ENCODE measurements around the gene STXBP1.

Gene STXBP1

DNA sequence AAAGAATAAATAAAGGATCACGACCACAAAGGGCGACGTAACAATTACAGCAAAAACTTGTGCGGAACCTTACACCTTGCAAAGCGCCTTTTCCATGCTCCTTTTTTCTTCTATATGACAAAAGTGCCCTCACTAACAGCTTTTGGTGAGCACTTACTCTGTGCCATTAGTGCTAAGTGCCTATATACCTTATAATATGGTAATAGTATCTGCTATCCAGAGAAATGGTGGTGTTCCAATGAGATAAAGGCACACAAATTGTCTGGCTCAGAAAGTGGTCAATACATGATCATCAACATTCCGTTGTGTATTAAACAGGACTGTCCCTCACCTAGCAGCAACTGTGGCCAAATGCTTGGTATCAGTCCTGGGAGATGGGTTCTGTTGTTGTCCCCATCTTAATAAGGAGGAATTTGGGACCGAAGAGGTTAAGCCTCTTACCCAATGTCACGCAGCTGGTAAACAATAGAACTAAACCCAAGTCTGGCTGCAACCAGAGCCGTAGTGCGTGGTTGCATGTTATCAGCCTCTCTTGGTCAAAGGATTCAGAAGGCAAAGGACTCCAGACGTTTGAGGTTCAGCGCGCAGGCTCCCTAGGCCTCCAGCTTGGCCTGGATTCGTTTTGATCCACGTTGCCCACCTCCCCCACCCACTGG, 123.6 kb downstream of the STXBP1 start:
- no peak for DNase-seq (ENCODE audit: low read depth)

DNA sequence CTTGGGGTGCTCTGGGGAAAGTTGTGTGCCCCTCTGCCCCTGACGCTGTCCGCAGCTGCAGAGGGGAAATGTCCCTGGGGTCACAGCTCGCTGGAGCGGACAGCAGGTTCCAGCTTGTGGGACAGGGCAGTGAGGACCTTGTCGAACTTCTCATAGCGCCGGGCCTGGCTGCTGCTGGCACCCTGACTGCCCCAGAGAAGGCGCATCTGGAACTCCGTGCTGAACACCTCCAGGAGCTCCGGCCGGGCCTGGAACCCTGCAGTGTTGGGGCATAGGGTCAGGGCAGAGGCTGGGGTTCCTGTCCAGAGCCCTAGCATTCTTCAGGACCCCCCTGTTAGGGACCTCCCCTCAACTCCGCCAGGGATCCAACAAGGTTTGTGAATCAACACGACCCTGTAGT, 126.6 kb downstream of the STXBP1 start:
- DNase-seq (ENCODE audit: low read depth), result no peak

DNA sequence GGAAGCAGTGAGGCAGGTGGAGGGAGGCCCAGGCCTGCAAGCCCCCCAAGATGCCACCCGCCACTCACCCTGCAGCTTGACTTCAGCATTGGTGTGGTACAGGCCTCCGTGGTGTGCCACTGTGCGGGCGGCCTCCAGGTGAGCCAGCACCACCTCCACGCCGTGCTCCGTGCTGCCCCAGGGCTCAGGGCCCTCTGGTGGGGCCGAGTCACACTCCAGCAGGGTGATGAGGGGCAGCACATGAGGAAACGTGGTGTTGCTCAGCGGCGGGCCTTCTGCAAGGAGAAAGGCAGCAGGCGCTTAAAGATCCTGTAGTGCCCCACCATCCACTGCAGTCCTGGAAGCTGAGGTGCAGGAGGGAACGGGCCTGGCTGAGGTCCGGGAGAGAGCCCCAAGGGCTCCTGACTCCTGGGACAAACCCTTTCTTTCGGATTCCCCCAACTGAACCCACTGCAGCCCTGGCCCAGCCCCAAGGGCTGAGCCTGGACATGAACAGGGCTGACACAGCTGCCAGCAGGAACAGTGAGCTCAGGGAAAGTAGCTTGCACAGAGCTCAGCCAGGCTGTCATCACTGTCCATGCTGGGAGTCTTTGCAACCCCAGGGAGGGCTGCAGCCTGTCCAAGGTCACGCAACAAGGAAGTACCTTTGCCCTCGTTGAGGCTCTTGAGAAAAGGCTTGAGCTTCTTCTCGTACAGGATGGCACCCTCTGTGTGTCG, 127.7 kb downstream of the STXBP1 start:
- no peak for DNase-seq (ENCODE audit: low read depth)

DNA sequence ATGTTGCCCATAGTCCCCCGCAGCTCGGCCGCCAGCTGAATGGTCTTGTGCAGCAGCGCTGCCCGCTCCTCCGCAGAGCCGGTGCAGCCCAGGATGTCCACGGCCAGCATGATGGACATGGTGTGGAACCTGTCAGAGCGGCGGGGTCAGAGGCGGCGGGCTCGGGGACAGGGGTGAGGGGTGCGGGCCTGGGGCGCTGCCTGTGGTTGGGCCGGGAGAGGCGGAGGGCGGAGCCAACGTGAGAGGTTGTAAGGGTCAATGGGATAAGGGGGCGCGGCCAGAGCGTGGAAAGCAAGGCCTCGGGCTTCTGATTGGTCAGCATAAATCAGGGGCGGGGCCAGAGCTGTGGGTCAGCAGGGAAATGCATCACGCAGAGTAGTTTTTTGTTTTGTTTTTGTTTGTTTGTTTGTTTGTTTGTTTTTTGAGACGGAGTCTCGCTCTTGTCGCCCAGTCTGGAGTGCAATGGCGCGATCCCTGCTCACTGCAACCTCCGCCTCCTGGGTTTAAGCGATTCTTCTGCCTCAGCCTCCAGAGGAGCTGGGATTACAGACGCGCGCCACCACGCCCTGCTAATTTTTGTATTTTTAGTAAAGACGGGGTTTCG, 129.9 kb downstream of the STXBP1 start:
- no peak for DNase-seq (ENCODE audit: low read depth)

Data from stimulated activated CD8-positive, alpha-beta memory T cell treated with anti-CD3 and anti-CD28 coated beads, Interleukin-12 subunit alpha, Interleukin-12 subunit beta, amount 100 ng/mL, for 1 hour (primary cell).